PC-3 (cell line): ENCODE data around the gene LGR4. TPM values are rescaled to one million over a fixed set of nuclear protein-coding genes. Genes with fewer than 3 reads are reported as not detected.

ENCODE experiments used
- ATAC-seq: fragments of 200-7000 bp; cut with Tn5 transposase; 2 replicates; pipeline ENCODE4 v1.9.1; 2020; ENCODE audit warnings: mild to moderate bottlenecking, moderate library complexity
- BruUV-seq: library from RNA; stranded (reverse); fragments of 400-500 nt; replicated peaks from 2 replicates; lab custom pipeline; 2021; lab: Mats Ljungman, UMichigan
- CTCF ChIA-PET: fragments of 300-600 bp; sonication (Branson Sonifier 250); formaldehyde crosslinking; loops from one replicate; lab custom pipeline; 2022; ENCODE audit warnings: antibody characterized with exemption; lab: Charles Lee
- POLR2A ChIA-PET: fragments of 300-600 bp; sonication (Branson Sonifier 250); formaldehyde crosslinking; loops from one replicate; lab custom pipeline; 2022; ENCODE audit warnings: antibody characterized with exemption; ENCODE audit not compliant: unreplicated experiment; lab: Charles Lee
- DNase-seq: peaks from one replicate; pipeline ENCODE4 v3.0.0-alpha.2; 2015
- H2AFZ ChIP-seq: fragments of 300-600 bp; sonication (generic); 2 replicates; pipeline ENCODE4 v1.6.0; 2016; ENCODE audit warnings: antibody characterized with exemption, low read length
- H3F3A ChIP-seq: fragments of 300-600 bp; sonication (generic); one replicate; pipeline ENCODE4 v1.6.0; 2017; ENCODE audit warnings: antibody characterized with exemption, low read length, control low read depth, mild to moderate bottlenecking; ENCODE audit not compliant: unreplicated experiment
- H3K27ac ChIP-seq: fragments of 300-600 bp; sonication (generic); 2 replicates; pipeline ENCODE4 v1.5.1; 2016; ENCODE audit warnings: mild to moderate bottlenecking, low read length
- H3K27me3 ChIP-seq: fragments of 300-600 bp; sonication (generic); 2 replicates; pipeline ENCODE4 v1.6.1; 2016; ENCODE audit warnings: low read length, mixed read lengths
- H3K36me3 ChIP-seq: fragments of 300-600 bp; sonication (generic); 2 replicates; pipeline ENCODE4 v1.6.1; 2016; ENCODE audit warnings: low read depth, mixed run types, low read length, mixed read lengths
- H3K4me1 ChIP-seq: fragments of 300-600 bp; sonication (generic); 2 replicates; pipeline ENCODE4 v1.5.1; 2016; ENCODE audit warnings: low read length; ENCODE audit not compliant: insufficient read depth
- H3K4me2 ChIP-seq: fragments of 300-600 bp; sonication (generic); 2 replicates; pipeline ENCODE4 v1.6.0; 2016; ENCODE audit warnings: low read length
- H3K4me3 ChIP-seq: fragments of 300-600 bp; sonication (generic); 2 replicates; pipeline ENCODE4 v1.5.1; 2016; ENCODE audit warnings: mild to moderate bottlenecking, low read length, mixed read lengths
- H3K79me2 ChIP-seq: fragments of 300-600 bp; sonication (generic); 2 replicates; pipeline ENCODE4 v1.6.1; 2017; ENCODE audit warnings: low read length, mixed read lengths
- H3K9ac ChIP-seq: fragments of 300-600 bp; sonication (generic); 2 replicates; pipeline ENCODE4 v1.6.0; 2016; ENCODE audit warnings: mild to moderate bottlenecking, low read length
- H3K9me2 ChIP-seq: fragments of 300-600 bp; sonication (generic); replicated peaks from 2 replicates; pipeline ENCODE4 v1.6.1; 2016; ENCODE audit warnings: mixed run types, low read length, mixed read lengths
- H3K9me3 ChIP-seq: fragments of 300-600 bp; sonication (generic); 2 replicates; pipeline ENCODE4 v1.6.1; 2016; ENCODE audit warnings: low read length, mixed read lengths
- H4K20me1 ChIP-seq: fragments of 300-600 bp; sonication (generic); 2 replicates; pipeline ENCODE4 v1.6.1; 2016; ENCODE audit warnings: low read length, mixed read lengths
- CTCF ChIP-seq: fragments of 300-600 bp; sonication (generic); conservative IDR thresholded peaks from 2 replicates; pipeline ENCODE4 v1.5.1; 2017; ENCODE audit warnings: antibody characterized with exemption, low read depth, mild to moderate bottlenecking, low read length
- EZH2 ChIP-seq: fragments of 300-600 bp; sonication (generic); IDR thresholded peaks from one replicate; pipeline ENCODE4 v1.6.1; 2017; ENCODE audit warnings: antibody characterized with exemption, mild to moderate bottlenecking, low read length; ENCODE audit not compliant: unreplicated experiment
- EZH2phosphoT487 ChIP-seq: fragments of 300-600 bp; sonication (generic); IDR thresholded peaks from 2 replicates; pipeline ENCODE4 v1.6.1; 2018; ENCODE audit warnings: mild to moderate bottlenecking, antibody characterized with exemption, low read length, borderline replicate concordance
- intact Hi-C: fragments of 100-400 bp; cut with micrococcal nuclease; formaldehyde crosslinking; loops from 2 replicates; pipeline ENCODE4 v1.9.0; 2023
- total RNA-seq: library from RNA; depleted of rRNA; stranded (reverse); fragments of >200 nt; gene quantifications from 2 replicates; pipeline ENCODE4 v1.2.3, GENCODE V29; 2014

LGR4 gene
- total RNA-seq, 1 experiment from 2014 or later: 13.5 TPM

DNA sequence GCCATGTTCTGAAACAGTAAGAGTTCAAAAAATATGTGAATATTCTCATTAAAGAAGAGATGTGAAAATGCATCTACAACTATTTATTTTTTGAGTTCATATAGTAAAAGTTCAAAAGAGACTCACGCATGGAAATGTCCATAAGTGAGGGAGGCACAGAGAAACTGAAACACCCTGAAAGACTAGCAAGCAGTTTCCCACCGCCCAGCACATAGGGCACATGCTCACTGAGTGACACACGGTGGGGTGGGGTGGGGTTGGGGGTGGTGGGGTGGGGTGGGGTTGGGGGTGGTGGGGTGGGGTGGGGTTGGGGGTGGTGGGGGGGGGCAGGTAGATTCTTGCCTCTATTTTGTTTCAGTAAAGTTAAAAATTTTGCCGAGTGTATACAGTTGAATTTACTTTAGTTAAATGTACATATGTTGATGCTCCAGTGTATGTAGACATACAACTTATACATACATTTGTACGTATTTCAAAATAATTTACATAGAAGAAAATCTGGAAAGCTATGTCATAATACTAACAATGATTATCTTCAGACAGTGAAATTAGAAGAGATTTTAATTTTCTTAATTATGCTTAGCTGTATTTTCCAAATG is 115.9 kb downstream of the LGR4 start:
- Histone ChIP-seq H3K27ac (no peak overlapping the region), H3K4me1 (peaks cover 8% of the 10 kb centered on the region), H3K4me2 (no peak overlapping the region), H3F3A (no peaks in the 10 kb centered on the region), H3K9ac (no peak overlapping the region), H3K9me2 (no peaks in the 10 kb centered on the region), H2AFZ (no peak overlapping the region), H3K4me3 (no peak overlapping the region), H4K20me1 (no peaks in the 10 kb centered on the region), H3K36me3 (no peaks in the 10 kb centered on the region), H3K79me2 (peaks cover 16% of the 10 kb centered on the region), H3K9me3 (no peaks in the 10 kb centered on the region), H3K27me3 (no peaks in the 10 kb centered on the region)
- no peak for TF ChIP-seq CTCF
- TF ChIP-seq EZH2: no peak
- TF ChIP-seq EZH2phosphoT487: no peak
- ATAC-seq (no peak), DNase-seq (no peak)
- CTCF ChIA-PET: no interaction called here
- BruUV-seq: no TSS peak
- POLR2A ChIA-PET: no interaction called here
- intact Hi-C loops: no loop called here

- no peak overlapping the region for H3K9ac ChIP-seq
- H3K27ac ChIP-seq: no peak overlapping the region
- no peak for TF ChIP-seq CTCF
- TF ChIP-seq EZH2phosphoT487: no peak
- no peak for TF ChIP-seq EZH2
- ATAC-seq (no peak), DNase-seq (no peak)
- no peaks in the 10 kb centered on the region for H3K27me3 ChIP-seq
- H3K36me3 ChIP-seq: no peaks in the 10 kb centered on the region
- H3K79me2 ChIP-seq: peaks cover 5% of the 10 kb centered on the region; the same call in 1 of the 2 replicates
- no peaks in the 10 kb centered on the region for H3K9me2 ChIP-seq
- H3K4me2 ChIP-seq: no peak overlapping the region
- no TSS peak for BruUV-seq
- H3K4me1 ChIP-seq: no peaks in the 10 kb centered on the region; the same call in 1 of the 2 replicates
- no peaks in the 10 kb centered on the region for H3K9me3 ChIP-seq
- H3F3A ChIP-seq: no peaks in the 10 kb centered on the region
- POLR2A ChIA-PET: no interaction called here
- H4K20me1 ChIP-seq: no peaks in the 10 kb centered on the region
- H2AFZ ChIP-seq: no peak overlapping the region
- CTCF ChIA-PET: no interaction called here
- no peak overlapping the region for H3K4me3 ChIP-seq
- intact Hi-C loops: no loop called here
Measured at GRCh38 chr11:27355575-27356104, 117.0 kb downstream of the LGR4 start.

DNA sequence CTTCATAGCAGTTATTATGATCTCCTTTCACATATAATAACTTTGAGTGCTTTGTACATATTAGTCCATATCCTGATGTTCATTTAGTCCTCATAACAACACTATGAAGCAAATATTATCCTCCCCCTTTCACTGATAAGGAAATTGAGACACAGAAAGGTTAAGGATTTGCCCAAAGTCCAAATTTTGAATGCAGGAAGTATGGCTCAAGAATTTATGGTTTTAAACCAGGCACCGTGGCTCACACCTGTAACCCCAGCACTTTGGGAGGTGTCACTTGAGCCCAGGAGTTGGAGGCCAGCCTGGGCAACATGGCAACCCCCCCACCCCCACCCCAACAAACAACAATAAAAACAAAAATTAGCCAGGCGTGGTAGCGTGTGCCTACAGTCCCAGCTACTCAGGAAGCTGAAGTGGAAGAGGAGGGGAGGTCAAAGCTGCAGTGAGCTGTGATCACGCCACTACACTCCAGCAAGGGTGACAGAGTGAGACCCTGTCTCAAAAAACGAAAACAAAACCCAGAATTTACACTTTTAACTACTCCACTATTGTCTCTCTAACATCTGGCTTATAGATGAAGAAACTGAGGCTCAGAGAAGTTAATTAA is 118.1 kb downstream of the LGR4 start:
- H3K9me2 ChIP-seq: no peaks in the 10 kb centered on the region
- H3K9me3 ChIP-seq: no peaks in the 10 kb centered on the region
- H3K4me3 ChIP-seq: no peak overlapping the region
- no peak for TF ChIP-seq EZH2phosphoT487
- TF ChIP-seq EZH2: no peak
- TF ChIP-seq CTCF: no peak
- H3K79me2 ChIP-seq: no peaks in the 10 kb centered on the region
- DNase-seq: no peak
- POLR2A ChIA-PET: interaction anchor here (0.7 kb wide), 1 partner anchor 48 kb away, joined by 6 read pairs; no protein-coding TSS in a partner anchor
- H3K27ac ChIP-seq: no peak overlapping the region
- no peak for ATAC-seq
- no peaks in the 10 kb centered on the region for H3F3A ChIP-seq
- no peaks in the 10 kb centered on the region for H3K27me3 ChIP-seq
- no peak overlapping the region for H3K4me2 ChIP-seq
- CTCF ChIA-PET: no interaction called here
- H3K4me1 ChIP-seq: no peaks in the 10 kb centered on the region
- BruUV-seq: no TSS peak
- no peaks in the 10 kb centered on the region for H3K36me3 ChIP-seq
- intact Hi-C loops: no loop called here
- no peak overlapping the region for H2AFZ ChIP-seq
- no peaks in the 10 kb centered on the region for H4K20me1 ChIP-seq
- no peak overlapping the region for H3K9ac ChIP-seq
